Measurements from ENCODE around the gene SRMS. TPM values are rescaled to one million over a fixed set of nuclear protein-coding genes. Genes with fewer than 3 reads are reported as not detected.

SRMS gene
- polyA plus RNA-seq, 1 donor from 2014 or later: 0.43 TPM

GRCh38 chr20:63585616-63586565 lies 38.3 kb upstream of the SRMS start:
- no peak overlapping the region for H3K27ac Mint-ChIP-seq
- peaks cover 0 to under 1% (median under 1%) of the 10 kb centered on the region in 3 donors for H3K4me1 Mint-ChIP-seq
- H3K9me3 Mint-ChIP-seq: no peaks in the 10 kb centered on the region
- peak overlapping the region in 1 of 4 donors; percentile 13 for H3K4me3 Mint-ChIP-seq
- H3K36me3 Mint-ChIP-seq: no peaks in the 10 kb centered on the region
- peaks cover 2% of the 10 kb centered on the region for H3K27me3 Mint-ChIP-seq

- Mint-ChIP-seq H3K36me3 (no peaks in the 10 kb centered on the region), H3K4me1 (peaks cover 0 to 4% (median 3%) of the 10 kb centered on the region in 3 donors), H3K4me3 (no peak overlapping the region), H3K9me3 (no peaks in the 10 kb centered on the region), H3K27me3 (peaks cover 3% of the 10 kb centered on the region), H3K27ac (no peak overlapping the region)
Observed at GRCh38 chr20:63582382-63583063, 35.0 kb upstream of the SRMS start.

- no peak overlapping the region for H3K4me3 Mint-ChIP-seq
- no peaks in the 10 kb centered on the region for H3K36me3 Mint-ChIP-seq
- H3K27ac Mint-ChIP-seq: no peak overlapping the region
- peaks cover 3% of the 10 kb centered on the region for H3K27me3 Mint-ChIP-seq
- H3K4me1 Mint-ChIP-seq: peaks cover 0 to 4% (median 4%) of the 10 kb centered on the region in 3 donors
- no peaks in the 10 kb centered on the region for H3K9me3 Mint-ChIP-seq
Observed at GRCh38 chr20:63580796-63581461, 33.4 kb upstream of the SRMS start.

- Mint-ChIP-seq H3K9me3 (no peaks in the 10 kb centered on the region), H3K36me3 (no peaks in the 10 kb centered on the region), H3K4me1 (peaks cover 0 to 4% (median 4%) of the 10 kb centered on the region in 3 donors), H3K27me3 (peaks cover 3% of the 10 kb centered on the region), H3K4me3 (no peak overlapping the region), H3K27ac (no peak overlapping the region)
Observed at GRCh38 chr20:63579017-63579694, 31.6 kb upstream of the SRMS start.

- no peak overlapping the region for H3K27ac Mint-ChIP-seq
- H3K4me3 Mint-ChIP-seq: peak overlapping the region in 1 of 4 donors; percentile 33
- peaks cover 0 to 4% (median 4%) of the 10 kb centered on the region in 3 donors for H3K4me1 Mint-ChIP-seq
- no peaks in the 10 kb centered on the region for H3K9me3 Mint-ChIP-seq
- no peaks in the 10 kb centered on the region for H3K36me3 Mint-ChIP-seq
- H3K27me3 Mint-ChIP-seq: peaks cover 3% of the 10 kb centered on the region
Observed at GRCh38 chr20:63578224-63579016, 30.9 kb upstream of the SRMS start.

GRCh38 chr20:63577317-63577894 lies 29.9 kb upstream of the SRMS start:
- Mint-ChIP-seq H3K9me3 (no peaks in the 10 kb centered on the region), H3K27me3 (peaks cover 3% of the 10 kb centered on the region), H3K27ac (no peak overlapping the region), H3K4me1 (peaks cover 0 to 4% (median 4%) of the 10 kb centered on the region in 3 donors), H3K4me3 (no peak overlapping the region), H3K36me3 (no peaks in the 10 kb centered on the region)

- Mint-ChIP-seq H3K36me3 (no peaks in the 10 kb centered on the region), H3K27ac (no peak overlapping the region), H3K9me3 (no peaks in the 10 kb centered on the region), H3K4me1 (peaks cover 0 to 4% (median 4%) of the 10 kb centered on the region in 3 donors), H3K27me3 (peaks cover 1% of the 10 kb centered on the region), H3K4me3 (peak overlapping the region in 2 of 4 donors; percentile 27 to 58)
Observed at GRCh38 chr20:63576311-63576710, 28.8 kb upstream of the SRMS start.

- H3K4me3 Mint-ChIP-seq: peak overlapping the region; percentile 33 to 95 (median 50)
- no peaks in the 10 kb centered on the region for H3K9me3 Mint-ChIP-seq
- peak overlapping the region in 1 of 3 donors; percentile 31 for H3K27ac Mint-ChIP-seq
- peaks cover 1% of the 10 kb centered on the region for H3K27me3 Mint-ChIP-seq
- peaks cover 0 to 1% (median 0%) of the 10 kb centered on the region in 3 donors for H3K4me1 Mint-ChIP-seq
- H3K36me3 Mint-ChIP-seq: no peaks in the 10 kb centered on the region
Observed at GRCh38 chr20:63574829-63575743, 27.5 kb upstream of the SRMS start.

- Mint-ChIP-seq H3K27ac (peak within 1 kb of the TSS in 2 of 3 donors; percentile 39 to 50), H3K27me3 (peaks cover 1% of the 10 kb centered on the region), H3K4me1 (peaks cover 0 to 2% (median 0%) of the 10 kb centered on the region in 3 donors), H3K9me3 (no peaks in the 10 kb centered on the region), H3K36me3 (no peaks in the 10 kb centered on the region), H3K4me3 (peak within 1 kb of the TSS; percentile 58 to 95 (median 84))
Observed at GRCh38 chr20:63574156-63574828, 26.7 kb upstream of the SRMS start, which contains the start of gene HELZ2. TSS of gene HELZ2 (minus strand) at chr20:63574239. CDS start at chr20:63572385, 1,854 bp downstream.

GRCh38 chr20:63573647-63574131 lies 26.1 kb upstream of the SRMS start:
- Mint-ChIP-seq H3K4me3 (peak overlapping the region; percentile 57 to 95 (median 84)), H3K27me3 (peaks cover 1% of the 10 kb centered on the region), H3K4me1 (peaks cover 0 to 6% (median 2%) of the 10 kb centered on the region in 3 donors), H3K9me3 (no peaks in the 10 kb centered on the region), H3K36me3 (no peaks in the 10 kb centered on the region), H3K27ac (peak overlapping the region in 2 of 3 donors; percentile 39 to 50)

- H3K9me3 Mint-ChIP-seq: no peaks in the 10 kb centered on the region
- peaks cover 0 to 11% (median 4%) of the 10 kb centered on the region in 3 donors for H3K4me1 Mint-ChIP-seq
- no peaks in the 10 kb centered on the region for H3K27me3 Mint-ChIP-seq
- peak overlapping the region; percentile 57 to 95 (median 84) for H3K4me3 Mint-ChIP-seq
- H3K27ac Mint-ChIP-seq: peak overlapping the region in 2 of 3 donors; percentile 39 to 50
- H3K36me3 Mint-ChIP-seq: no peaks in the 10 kb centered on the region
Observed at GRCh38 chr20:63572788-63573646, 25.5 kb upstream of the SRMS start.

All from IgD-negative memory B cell (primary cell).